Effector memory CD8-positive, alpha-beta T cell (primary cell): ENCODE measurements around the gene CEP112.

ENCODE experiments used
- ATAC-seq: fragments of 150-1000 bp; cut with Tn5 transposase; replicated peaks from 2 replicates; pipeline ENCODE4 v1.10.0; 2021; ENCODE audit warnings: mild to moderate bottlenecking, moderate library complexity
- DNase-seq, 3 experiments: peaks; one replicate each; pipeline ENCODE4 v3.0.0; 2021
- H3K27ac Mint-ChIP-seq, 2 donors: one replicate each; pipeline ENCODE4 v1.8.0; 2022; ENCODE audit warnings: mild to moderate bottlenecking in 2 of 2, mixed read lengths in 2 of 2, moderate library complexity in 2 of 2
- H3K27me3 Mint-ChIP-seq, 2 donors: one replicate each; pipeline ENCODE4 v1.8.0; 2022; ENCODE audit warnings: mixed read lengths in 2 of 2
- H3K36me3 Mint-ChIP-seq: one replicate; pipeline ENCODE4 v1.8.0; 2022; ENCODE audit warnings: mild to moderate bottlenecking, moderate library complexity, mixed read lengths; ENCODE audit not compliant: insufficient read depth
- H3K4me1 Mint-ChIP-seq, 2 donors: one replicate each; pipeline ENCODE4 v1.8.0; 2022; ENCODE audit warnings: low read depth in 2 of 2, mixed read lengths in 2 of 2
- H3K4me3 Mint-ChIP-seq, 2 donors: one replicate each; pipeline ENCODE4 v1.8.0; 2022; ENCODE audit warnings: mild to moderate bottlenecking in 2 of 2, mixed read lengths in 2 of 2, moderate library complexity in 2 of 2
- H3K9me3 Mint-ChIP-seq, 2 donors: one replicate each; pipeline ENCODE4 v1.8.0; 2022; ENCODE audit warnings: mixed read lengths in 2 of 2

CEP112 gene

GRCh38 chr17:65588181-65588808 lies 603.6 kb downstream of the CEP112 start:
- Mint-ChIP-seq H3K27ac (no peak overlapping the region), H3K27me3 (peaks cover 22 to 23% of the 10 kb centered on the region in 2 donors), H3K9me3 (no peaks in the 10 kb centered on the region), H3K36me3 (no peaks in the 10 kb centered on the region), H3K4me1 (peaks cover 4% of the 10 kb centered on the region in 2 donors), H3K4me3 (no peak overlapping the region)
- no peak for DNase-seq
- ATAC-seq, result no peak

- Mint-ChIP-seq H3K9me3 (no peaks in the 10 kb centered on the region), H3K4me1 (peaks cover 4% of the 10 kb centered on the region in 2 donors), H3K27ac (peak overlapping the region in 1 of 2 donors; percentile 20), H3K36me3 (no peaks in the 10 kb centered on the region), H3K4me3 (no peak overlapping the region), H3K27me3 (peaks cover 16 to 17% of the 10 kb centered on the region in 2 donors)
- DNase-seq, result no peak
- no peak for ATAC-seq
Observed at GRCh38 chr17:65587534-65588180, 604.3 kb downstream of the CEP112 start.

- ATAC-seq (no peak), DNase-seq (no peak)
- H3K36me3 Mint-ChIP-seq, result no peaks in the 10 kb centered on the region
- H3K9me3 Mint-ChIP-seq, result no peaks in the 10 kb centered on the region
- H3K4me3 Mint-ChIP-seq, result no peak overlapping the region
- peaks cover 8 to 12% of the 10 kb centered on the region in 2 donors for H3K27me3 Mint-ChIP-seq
- peak overlapping the region in 1 of 2 donors; percentile 20 for H3K27ac Mint-ChIP-seq
- peaks cover 4% of the 10 kb centered on the region in 2 donors for H3K4me1 Mint-ChIP-seq
Observed at GRCh38 chr17:65586899-65587298, 605.0 kb downstream of the CEP112 start.
